ENCODE data around the gene KNDC1.

GRCh38 chr10:133245439-133246235, 85.6 kb downstream of the KNDC1 start:
- TF ChIP-seq CTCF (IDR thresholded peaks at IDR 0.05) (no peak), POLR2A (IDR thresholded peaks at IDR 0.05) (no peak)
